GM18868 (cell line): ENCODE measurements around the gene SDK1.
"Not testable (repeated sequence)": the region's sequence is repeated elsewhere in the genome, so short reads cannot be mapped to it uniquely, and the experiment has no call there.

Source experiments
- ATAC-seq: cut with Tn5 transposase; IDR thresholded peaks from one replicate; pipeline ENCODE4 v1.9.1; 2021; ENCODE audit warnings: mild to moderate bottlenecking, moderate library complexity; ENCODE audit not compliant: unreplicated experiment

The SDK1 gene

DNA sequence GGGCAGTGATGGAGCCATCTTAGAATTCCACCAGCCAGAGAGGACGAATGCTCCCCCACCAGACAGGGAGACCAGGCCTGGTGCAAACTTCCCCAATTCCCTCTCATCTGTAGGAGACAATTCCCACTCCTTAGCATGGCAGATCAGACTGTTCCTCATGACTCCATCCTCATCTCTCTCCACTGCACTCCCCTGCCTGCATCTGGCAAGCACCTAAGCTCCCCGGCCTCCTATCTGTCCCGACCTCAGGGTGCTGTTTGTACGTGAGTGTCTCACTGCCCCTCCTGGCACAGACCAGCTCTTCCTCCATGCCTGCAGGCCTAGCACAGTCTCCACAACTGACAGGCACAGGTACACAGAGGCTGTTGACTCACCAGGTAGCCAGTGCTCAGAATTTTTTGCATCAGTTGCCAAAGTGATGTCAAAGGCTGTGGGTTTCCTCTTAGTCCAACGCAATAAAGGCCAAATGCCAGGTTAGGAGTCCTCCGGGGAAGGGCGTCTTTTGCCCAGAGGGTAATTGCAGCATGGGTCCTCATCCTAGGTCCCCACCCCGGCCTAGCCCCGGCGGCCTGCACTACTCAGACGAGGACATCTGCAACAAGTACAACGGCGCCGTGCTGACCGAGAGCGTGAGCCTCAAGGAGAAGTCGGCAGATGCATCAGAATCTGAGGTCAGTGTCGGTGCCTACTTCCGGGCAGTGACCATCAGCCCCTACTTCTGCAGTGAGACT is 944.2 kb downstream of the SDK1 start:
- no peak for ATAC-seq

DNA sequence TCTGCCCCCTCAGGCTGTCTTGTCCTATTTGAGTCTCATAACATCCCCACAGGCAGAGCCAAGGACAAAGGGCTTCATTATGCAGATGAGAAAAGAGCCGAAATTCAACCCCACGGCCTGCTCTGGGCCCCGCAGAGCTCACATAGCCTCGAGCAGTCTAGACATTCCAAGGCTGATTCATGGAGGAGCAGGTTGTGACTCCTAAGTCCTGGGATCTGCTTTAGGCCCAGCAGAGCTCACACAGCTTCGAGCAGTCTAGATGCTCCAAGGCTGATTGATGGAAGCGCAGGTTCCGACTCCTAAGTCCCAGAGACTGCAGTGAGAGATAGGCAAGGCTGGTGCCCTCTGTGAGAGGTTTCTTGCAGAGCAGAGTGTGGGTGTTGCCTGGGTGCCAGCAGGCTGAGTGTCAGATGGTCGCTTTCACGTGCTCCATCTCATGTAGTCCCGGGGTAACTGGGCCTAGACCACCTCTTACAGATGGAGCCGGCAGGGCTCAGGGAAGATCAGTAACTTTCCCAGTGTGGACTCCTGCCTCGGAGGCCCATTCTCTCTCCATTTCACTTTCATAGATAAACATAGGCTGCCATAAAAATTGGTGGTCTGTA is 944.9 kb downstream of the SDK1 start:
- no peak for ATAC-seq

DNA sequence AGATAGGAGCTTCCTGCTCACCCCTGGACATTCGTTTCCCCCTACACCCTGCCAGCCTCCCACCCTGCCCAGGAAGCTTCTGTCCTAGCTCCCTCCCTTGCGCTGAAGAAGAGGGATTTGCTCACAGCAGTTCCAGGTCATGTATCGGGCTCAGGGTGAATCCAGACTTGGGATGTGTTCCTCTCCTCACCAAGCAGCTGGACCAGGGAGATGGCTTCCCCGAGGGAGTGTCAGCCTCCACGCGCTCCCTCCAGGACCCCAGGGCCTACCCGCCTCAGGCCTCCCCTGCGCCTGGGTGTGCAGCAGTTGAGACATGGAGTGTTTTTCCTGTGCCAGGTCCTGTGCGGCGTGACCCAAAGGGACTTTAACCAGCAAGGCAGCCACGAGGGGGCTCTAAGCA is 945.5 kb downstream of the SDK1 start:
- no peak for ATAC-seq

DNA sequence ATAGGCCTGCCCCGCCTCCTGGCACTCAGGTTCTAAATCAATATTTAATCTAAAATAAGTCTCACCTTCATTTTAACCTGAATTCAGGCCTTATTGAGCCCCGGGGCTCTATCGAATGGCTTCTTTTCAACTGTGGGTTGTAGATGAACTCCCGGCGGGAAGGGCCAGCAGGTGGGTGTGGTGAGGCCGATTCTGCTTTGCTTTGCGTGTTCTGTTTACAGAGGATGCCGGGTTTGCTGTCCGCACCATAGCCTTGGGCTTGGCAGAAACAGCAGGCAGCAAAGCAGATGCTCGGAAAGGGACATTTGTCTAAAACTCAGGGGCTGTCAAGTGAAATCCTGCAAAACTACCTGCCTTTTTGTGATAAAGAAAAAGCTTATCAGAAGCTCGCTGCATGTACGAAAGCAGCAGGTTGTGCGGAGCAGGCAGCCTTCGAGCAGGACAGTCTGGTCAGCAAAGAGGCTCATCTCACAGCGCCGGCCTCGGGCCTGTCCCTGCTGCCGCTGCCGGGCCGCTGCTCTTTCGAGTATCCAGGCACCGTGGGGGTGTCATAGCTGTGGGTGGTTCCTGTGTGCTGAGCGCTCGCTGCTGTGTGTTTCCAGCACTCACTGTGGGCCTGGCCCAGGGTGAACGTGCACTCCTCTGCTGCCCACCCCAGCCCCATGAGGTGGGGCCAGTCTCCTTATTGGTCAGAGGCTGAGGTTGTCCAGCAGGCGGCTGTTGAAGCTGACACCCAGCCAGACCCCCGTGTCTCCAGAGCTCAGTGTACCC is 946.2 kb downstream of the SDK1 start:
- ATAC-seq = no peak

DNA sequence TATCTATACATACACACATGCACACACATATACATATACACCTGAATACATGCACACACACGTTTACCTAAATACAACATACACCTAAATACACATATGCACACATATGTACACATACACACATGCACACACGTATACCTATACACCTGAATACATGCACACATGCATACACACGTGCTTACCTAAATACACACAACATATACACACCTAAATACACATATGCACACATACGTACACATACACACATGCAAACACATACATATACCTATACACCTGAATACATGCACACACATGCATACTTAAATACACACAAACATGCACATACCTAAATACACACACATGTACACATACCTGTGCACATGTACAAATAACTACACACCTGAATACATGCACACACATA is 947.2 kb downstream of the SDK1 start:
- ATAC-seq = no peak

DNA sequence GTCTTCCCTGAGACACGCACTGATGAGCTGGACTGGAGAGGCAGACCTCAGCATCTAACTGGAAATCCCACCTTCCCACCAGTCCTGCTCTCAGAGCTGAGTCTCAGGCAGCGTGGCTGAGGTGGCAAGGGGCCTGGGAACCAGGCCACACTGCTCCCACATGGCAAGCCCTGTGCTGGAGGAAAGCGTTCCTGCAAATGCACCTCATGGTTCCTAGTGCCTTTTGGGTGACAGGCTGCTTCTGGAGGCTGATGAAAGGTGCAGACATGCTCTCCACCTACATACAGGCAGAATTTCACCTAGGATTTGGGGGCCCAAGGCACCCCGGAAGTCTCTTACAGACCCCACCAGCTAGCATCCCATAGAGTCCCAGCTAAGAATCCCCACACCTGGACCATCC is 948.2 kb downstream of the SDK1 start:
- ATAC-seq = no peak

DNA sequence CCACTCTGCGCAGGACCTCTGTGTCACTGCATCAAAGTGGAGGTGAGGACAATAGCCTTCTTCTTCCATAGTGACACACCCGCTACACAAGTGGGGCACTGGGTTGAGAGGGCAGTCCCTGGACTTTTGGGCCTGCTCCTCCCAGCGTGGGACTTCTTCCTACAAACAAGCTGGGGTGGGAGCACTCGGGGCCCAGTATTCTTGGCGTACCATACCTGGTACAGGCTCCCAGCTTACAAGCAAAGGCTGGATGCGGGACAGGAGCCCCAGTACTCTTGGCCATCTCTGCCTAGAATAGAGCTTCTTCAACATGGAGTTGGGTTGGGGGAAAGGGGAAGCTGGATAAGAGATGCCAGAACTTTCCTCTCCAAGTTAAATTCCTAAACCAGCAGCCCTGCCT is 954.3 kb downstream of the SDK1 start:
- ATAC-seq = no peak

DNA sequence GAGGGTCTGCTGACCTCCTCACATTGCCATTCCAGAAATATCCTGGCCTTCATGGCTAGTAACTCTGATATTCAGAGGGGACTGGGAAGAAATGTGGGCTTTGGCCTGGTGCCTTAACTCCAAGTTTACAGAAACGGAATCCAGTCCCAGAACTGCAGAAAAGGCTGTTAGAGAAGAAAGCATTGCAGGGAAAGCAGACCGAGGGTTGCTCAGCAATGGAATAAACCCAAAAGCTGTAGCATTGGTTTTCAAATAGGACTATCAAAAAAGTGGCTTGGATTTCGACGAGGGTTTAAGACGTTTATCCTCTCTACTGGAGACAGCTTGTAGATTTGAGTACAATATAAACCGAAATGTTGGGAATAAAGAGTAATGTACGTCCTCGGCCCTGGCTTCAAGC is 955.2 kb downstream of the SDK1 start:
- no peak for ATAC-seq

DNA sequence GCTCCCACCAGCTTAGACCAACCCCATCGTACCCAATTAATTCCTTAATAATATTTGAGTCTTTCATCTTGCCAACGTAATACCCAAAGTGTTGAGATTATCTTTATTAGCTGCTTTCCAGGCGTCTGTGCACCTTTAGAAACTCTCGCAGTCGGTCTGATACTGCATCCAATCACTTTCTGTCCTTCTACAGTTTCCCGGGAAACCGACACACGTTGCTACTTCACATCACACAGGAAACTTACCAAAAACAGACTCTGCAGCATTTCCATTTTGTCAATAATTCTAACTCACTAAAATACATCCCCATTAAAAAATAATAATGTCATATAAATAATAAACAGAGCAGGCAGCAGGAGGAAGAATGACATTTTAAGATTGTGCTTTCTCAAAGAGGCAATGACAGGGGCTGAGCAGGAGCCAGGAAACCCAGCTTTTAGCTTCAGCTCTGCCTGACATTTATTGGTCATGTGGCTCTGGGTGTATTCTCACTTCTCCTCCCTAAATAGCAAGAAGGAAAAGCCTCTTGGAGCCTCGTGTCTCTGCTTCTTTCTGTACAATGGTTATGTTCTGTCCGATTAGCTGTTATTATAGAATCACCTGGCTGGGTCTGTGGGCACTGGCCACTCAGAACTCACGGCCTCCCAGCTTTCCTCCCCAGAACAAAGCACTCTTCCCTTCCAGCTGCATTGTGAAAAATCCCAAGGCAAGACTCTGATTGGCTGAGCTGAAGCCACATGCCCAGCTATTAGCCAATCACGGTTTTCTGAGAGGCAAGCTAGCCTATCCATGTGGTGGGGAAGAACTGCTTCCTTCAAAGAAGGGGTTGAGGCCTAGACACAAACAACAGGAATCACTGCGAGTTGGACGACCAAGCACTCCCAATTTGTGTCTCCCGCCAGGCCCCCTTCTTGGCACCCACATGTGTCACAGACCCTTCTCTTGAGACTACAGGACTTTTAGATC is 956.4 kb downstream of the SDK1 start:
- ATAC-seq = no peak

DNA sequence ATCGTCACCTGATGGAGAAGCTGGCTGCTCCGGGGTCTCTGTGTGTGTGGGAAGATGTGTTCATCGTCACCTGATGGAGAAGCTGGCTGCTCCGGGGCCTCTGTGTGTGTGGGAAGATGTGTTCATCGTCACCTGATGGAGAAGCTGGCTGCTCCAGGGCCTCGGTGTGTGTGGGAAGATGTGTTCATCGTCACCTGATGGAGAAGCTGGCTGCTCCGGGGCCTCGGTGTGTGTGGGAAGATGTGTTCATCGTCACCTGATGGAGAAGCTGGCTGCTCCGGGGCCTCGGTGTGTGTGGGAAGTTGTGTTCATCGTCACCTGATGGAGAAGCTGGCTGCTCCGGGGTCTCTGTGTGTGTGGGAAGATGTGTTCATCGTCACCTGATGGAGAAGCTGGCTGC is 959.1 kb downstream of the SDK1 start:
- not testable (repeated sequence) for ATAC-seq

DNA sequence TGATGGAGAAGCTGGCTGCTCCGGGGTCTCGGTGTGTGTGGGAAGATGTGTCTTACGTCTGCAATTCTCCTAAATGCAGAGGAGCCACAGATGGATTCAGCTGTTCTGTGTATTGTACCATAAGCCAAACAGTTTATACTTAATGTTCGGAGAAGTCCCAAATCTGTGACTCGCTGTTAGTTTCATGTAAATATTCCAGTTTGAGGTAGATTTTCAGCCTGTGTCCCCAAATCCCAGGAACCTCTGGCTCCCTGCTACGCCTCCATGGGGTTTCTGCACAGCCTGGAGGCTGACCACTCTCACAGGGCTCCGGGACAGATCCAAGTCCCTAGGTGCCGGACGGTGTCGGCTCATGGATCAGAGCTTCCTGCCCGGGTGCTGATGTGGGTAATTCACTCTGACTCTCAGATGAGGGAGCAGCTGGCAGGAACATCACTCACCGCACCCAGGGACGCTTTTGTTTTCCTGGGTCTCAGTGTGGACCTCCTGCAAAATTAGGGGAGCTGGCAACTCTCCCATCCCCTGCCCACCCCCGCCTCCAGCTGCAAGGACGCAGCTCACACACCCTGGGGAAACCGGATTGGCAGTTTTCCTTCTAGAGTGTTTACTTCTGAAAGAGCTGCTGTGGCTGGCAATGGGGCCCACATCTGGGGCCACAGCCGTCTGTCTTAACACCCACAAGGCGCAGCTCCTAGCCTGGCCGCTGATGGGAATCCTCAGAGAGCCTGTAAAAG is 960.0 kb downstream of the SDK1 start:
- ATAC-seq = no peak

DNA sequence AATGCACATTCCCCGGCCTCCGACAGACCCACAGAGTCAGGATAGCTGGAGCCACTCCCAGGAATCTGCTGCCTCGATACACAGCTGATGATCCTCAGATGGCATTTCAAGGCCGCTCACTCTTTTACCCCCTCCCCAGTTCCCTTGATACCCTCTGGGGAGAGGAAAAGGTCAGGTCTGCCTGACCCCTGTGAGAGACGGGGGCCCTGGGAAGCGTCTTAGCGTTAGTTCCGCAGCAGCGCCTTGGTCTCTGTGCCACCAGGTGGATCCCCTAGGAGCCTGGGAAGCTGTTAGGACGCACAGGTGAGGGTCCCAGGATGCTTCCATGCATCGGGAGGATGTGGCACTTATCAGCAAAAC is 960.5 kb downstream of the SDK1 start:
- ATAC-seq = no peak

DNA sequence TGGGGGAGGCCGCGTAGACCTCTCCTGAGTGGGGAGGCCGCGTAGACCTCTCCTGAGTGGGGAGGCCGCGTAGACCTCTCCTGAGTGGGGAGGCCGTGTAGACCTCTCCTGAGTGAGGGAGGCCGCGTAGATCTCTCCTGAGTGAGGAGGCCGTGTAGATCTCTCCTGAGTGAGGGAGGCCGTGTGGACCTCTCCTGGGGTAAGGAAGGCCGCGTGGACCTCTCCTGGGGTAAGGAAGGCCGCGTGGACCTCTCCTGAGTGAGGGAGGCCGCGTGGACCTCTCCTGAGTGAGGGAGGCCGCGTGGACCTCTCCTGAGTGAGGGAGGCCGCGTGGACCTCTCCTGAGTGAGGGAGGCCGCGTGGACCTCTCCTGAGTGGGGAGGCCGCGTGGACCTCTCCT is 963.2 kb downstream of the SDK1 start:
- ATAC-seq = not testable (repeated sequence)

DNA sequence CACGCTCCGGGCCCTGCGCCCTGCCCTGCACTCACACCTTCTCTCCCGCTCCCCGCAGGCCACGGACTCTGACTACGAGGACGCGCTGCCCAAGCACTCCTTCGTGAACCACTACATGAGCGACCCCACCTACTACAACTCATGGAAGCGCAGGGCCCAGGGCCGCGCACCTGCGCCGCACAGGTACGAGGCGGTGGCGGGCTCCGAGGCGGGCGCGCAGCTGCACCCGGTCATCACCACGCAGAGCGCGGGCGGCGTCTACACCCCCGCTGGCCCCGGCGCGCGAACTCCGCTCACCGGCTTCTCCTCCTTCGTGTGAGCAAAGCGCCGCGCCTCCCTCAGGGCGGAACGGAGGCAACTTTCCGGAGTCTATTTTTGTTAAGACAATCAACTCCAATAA is 964.0 kb downstream of the SDK1 start:
- ATAC-seq = no peak

DNA sequence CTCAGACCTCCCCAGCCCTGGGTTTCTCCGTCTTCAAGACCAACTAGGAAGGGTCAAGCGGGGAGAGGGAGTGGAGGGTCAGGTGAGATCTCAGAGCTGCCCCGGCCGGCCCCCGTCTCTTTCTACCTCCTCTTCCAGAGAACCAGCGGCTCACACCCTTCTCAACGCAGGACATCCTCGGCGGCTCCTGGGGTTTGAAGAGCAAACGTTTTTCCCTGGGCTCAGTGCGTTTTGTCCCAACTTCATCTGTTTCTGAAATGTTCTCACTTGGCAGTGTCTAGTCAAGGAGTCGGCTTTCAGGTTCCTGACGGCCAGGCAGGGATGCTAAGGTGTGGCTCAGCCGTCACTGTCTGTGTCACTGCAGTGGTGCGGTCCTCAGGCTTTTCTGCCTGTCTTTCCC is 964.6 kb downstream of the SDK1 start:
- ATAC-seq = no peak

DNA sequence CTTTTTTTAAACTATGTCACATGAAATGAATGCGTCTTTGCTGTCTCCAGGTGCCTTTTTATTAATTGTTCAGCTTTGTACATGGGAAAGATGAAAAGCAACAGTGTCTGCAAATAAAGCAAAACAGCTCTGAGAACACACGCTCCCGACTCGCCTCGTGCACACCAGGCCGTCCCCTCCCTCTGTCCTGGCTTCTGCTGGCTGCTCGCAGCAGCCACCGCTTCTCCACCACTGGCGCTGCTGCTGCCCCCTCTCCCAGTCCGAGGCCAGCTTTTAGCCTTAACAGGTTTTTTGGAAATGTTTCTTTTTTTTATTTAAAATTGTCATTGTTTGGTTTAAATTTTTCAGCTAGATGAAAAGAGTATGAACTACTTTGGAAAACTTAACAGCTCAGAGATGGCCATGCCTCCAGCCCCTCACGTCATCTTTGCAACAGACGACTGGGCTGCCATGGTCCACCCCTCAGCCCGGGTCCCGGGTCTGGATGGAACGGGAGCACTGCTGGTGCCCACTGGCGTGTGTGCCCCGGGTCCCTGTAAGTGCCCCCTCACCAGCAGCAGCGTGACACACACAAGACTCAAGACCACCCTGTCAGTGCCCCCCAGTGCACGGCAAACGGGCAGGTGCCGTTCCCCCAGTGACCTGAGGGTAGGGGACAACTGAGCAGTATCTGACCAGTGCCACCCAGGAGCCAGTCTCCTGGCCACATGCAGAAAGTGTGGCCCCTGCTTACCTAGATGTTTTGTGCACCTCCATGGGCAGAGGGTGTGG is 965.4 kb downstream of the SDK1 start:
- ATAC-seq = no peak

DNA sequence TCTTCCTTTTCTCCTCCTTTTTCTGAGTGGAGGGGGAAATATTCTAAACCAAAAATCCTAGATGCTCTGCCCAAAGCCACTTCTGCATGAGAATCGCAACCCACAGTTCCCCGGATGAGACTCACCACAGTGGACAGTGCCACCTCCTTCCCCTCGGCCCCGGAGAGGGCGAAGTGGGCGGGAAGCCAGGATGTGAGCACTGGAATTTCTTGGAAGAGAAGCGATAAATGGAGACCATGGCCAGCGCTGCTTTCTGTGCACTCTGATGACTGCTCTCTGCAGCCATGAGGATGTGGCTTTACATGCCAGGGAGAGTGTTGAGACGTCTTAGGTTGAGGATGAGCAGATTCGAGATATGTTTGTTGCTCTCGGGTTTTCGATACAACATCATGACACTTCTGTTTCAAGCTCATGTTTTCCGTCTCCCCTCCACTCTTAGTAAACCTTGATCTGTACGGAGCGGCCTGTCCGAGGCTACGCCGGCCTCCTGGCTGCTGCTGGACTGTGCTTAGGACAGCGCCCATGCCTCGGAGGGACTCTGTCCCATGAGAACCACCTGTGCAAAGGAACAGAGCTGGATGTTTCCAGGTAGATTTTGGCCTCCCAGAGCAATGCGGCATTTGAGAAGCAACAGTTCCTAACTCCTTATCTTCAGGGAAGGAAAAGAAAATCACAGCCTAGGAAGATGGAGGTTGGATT is 966.4 kb downstream of the SDK1 start:
- ATAC-seq = no peak

DNA sequence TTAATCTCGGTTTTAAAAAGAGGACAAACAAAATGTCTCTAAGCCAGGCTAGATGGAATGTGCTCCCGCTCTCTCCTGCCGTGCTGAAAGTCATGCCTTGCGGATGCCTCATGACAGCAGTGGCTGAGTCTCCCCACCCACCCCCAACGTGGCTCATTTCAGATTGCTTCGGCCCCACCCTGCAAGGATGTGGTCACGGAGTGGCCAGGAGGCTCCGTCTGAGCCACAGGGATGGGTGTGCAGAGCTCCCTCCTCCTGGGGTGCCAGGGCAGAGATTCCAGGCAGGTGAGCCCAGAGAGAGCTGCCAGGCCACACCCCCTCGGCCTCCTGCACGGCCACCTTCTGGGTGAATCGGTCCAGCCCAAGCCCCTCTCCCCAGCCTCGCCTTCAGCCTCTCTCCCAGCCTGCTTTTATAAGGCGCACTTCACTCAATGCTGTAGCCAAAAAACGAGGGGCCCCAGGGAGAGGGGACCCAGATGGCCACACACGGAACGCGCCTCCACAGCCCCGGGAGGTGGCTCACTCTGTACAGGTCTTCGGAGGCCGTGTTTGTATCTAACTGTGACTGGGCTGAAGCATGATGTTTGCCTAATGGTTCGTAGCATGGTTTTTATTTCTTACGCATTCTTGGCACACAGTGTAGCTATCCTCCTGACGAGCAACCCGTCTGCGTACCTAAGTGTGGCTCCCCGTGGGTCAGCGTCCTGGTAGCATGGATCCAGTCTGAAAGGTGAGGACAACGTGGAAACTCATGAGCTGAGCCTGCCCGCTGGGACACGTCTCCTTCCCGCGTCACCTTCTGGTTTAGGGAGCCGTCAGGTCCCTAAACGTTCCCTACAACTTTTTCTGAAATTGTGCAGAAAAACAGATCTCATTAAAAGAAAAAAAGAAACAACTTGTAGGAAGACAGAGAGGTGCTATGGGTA is 967.3 kb downstream of the SDK1 start:
- ATAC-seq = no peak
